Heart right ventricle (tissue), 16 donors: ENCODE results near the gene CAST. TPM values are rescaled to one million over a fixed set of nuclear protein-coding genes. Genes with fewer than 3 reads are reported as not detected.

Source experiments
- ATAC-seq, 8 donors: fragments of 200-7000 bp; cut with Tn5 transposase; one replicate each; pipeline ENCODE4 v1.9.1; 2020; ENCODE audit warnings: mild to moderate bottlenecking in 8 of 8, moderate library complexity in 8 of 8, moderate number of reproducible peaks in 1 of 8
- DNase-seq, 2 donors: peaks; one replicate each; pipeline ENCODE4 v3.0.0-alpha.2; 2020
- H3K27ac ChIP-seq, 10 donors: fragments of 200-600 bp; sonication (generic) in 2 of 10; one replicate each; pipeline versions ENCODE4 v1.5.0 to v1.8.0; 2020 to 2022; ENCODE audit warnings: mild to moderate bottlenecking in 3 of 10
- H3K27me3 ChIP-seq, 7 donors: fragments of 200-600 bp; one replicate each; pipeline ENCODE4 v1.8.0; 2021 to 2022; ENCODE audit warnings: mild to moderate bottlenecking in 2 of 7
- H3K36me3 ChIP-seq, 9 donors: fragments of 200-600 bp; sonication (generic) in 1 of 9; one replicate each; pipeline versions ENCODE4 v1.5.0 to v1.8.0; 2020 to 2022; ENCODE audit warnings: mild to moderate bottlenecking in 2 of 9
- H3K4me1 ChIP-seq, 9 donors: fragments of 200-600 bp; sonication (generic) in 1 of 9; one replicate each; pipeline versions ENCODE4 v1.5.0 to v1.8.0; 2020 to 2022; ENCODE audit warnings: mild to moderate bottlenecking in 4 of 9
- H3K4me3 ChIP-seq, 10 donors: fragments of 200-600 bp; sonication (generic) in 2 of 10; one replicate each; pipeline versions ENCODE4 v1.5.0 to v1.8.0; 2020 to 2022; ENCODE audit warnings: mild to moderate bottlenecking in 7 of 10, moderate library complexity in 2 of 10
- H3K9me3 ChIP-seq, 11 donors: fragments of 200-600 bp in 10 of 11; sonication (generic) in 2 of 11; one replicate each; pipeline versions ENCODE4 v1.5.0 to v1.8.0; 2013 to 2022; ENCODE audit warnings: mild to moderate bottlenecking in 2 of 11, control low read depth in 1 of 11, moderate library complexity in 1 of 11
- CTCF ChIP-seq, 9 donors: fragments of 200-600 bp; sonication (generic) in 2 of 9; IDR thresholded peaks; one replicate each; pipeline versions ENCODE4 v1.5.0 to v1.8.0; 2021 to 2022; ENCODE audit warnings: antibody characterized with exemption in 9 of 9, mild to moderate bottlenecking in 5 of 9, moderate library complexity in 1 of 9
- WGBS, 2 donors: extraction: QIAGEN DNeasy Blood & Tissue Kit; methylation state at CpG; one replicate each; pipeline ENCODE4 v1.1.7; 2013; ENCODE audit warnings: inconsistent platforms in 1 of 2; 5-methylcytosine and 5-hydroxymethylcytosine counted together
- intact Hi-C, 10 donors: fragments of 100-400 bp; cut with DNase I; formaldehyde crosslinking; loops; one replicate each; pipeline versions ENCODE4 v1.11.1 to v1.14.2; 2022
- polyA plus RNA-seq, 2 donors: library from polyadenylated mRNA; stranded (reverse); fragments of 200-250 nt; gene quantifications; one replicate each; pipeline ENCODE4 v1.2.3, GENCODE V29; 2013
- total RNA-seq, 10 donors: library from RNA; stranded (reverse); fragmentation: NEBNext Ultra II Directional in 3 of 10; extraction: Animal tissue kit (Norgen Biotek cat#: 25700) in 3 of 10; gene quantifications; one replicate each; pipeline versions ENCODE4 v1.2.1 to v1.2.4, GENCODE V29; 2021 to 2023
- donor health status: Arrhythmogenic right ventricular cardiomyopathy.
- donor health status: ischemic (EF 13 %, LVEDD 7.1; RV severe dilation, severe dysfunction).
- donor health status: healthy with polysubstance abuse.
- donor health status: DM: no; HTN: yes; CAD: no.
- donor health status: DM: no; HTN: no; CAD: no.
- donor health status: ischemic (EF 25% LVEDD 6.9; RV normal size, moderate dysfunction).
- donor health status: ischemic (EF 25% LVEDD 5.7; RV mildly dilated, moderate dysfunction).
- donor health status: healthy.
- donor health status: DM: yes; HTN: yes; CAD: no.
- donor health status: Ischemic cardiomyopathy.
- donor health status: ischemic (EF 35%, LVEDD 5.7; RV mildly dilated, moderate dysfunction).
- donor health status: nonischemic (EF 11% LVEDD 7.7; RV severe dilation, severe dysfunction).
- donor health status: DM: yes; HTN: yes; CAD: no.
- donor health status: PGD.
- donor health status: ischemic (EF 29% LVEDD 5.4; RV normal size, mild dysfunction).
- donor health status: nonischemic (EF 23%, LVEDD 6.1; RV moderate dilation, normal function).

CAST gene
- total and polyA plus RNA-seq, 12 donors = 174 to 783 (median 488) TPM

GRCh38 chr5:96783326-96783725, 121.2 kb downstream of the CAST start:
- Histone ChIP-seq H3K4me3 (no peak overlapping the region), H3K36me3 (peaks cover 0 to 100% (median 45%) of the 10 kb centered on the region in 9 donors), H3K9me3 (peaks cover 0 to 12% (median 0%) of the 10 kb centered on the region in 11 donors), H3K4me1 (peaks cover 0 to 28% (median 23%) of the 10 kb centered on the region in 9 donors), H3K27me3 (no peaks in the 10 kb centered on the region), H3K27ac (no peak overlapping the region)
- intact Hi-C loops = no loop called here
- ATAC-seq (no peak), DNase-seq (no peak)
- WGBS, 2 donors = 79 to 87% methylated on average over 2 of the region's 2 CpGs
- TF ChIP-seq CTCF (IDR thresholded peaks at IDR 0.05) = no peak

GRCh38 chr5:96785326-96786109, 123.3 kb downstream of the CAST start:
- no peak for TF ChIP-seq CTCF (IDR thresholded peaks at IDR 0.05)
- Histone ChIP-seq H3K4me3 (no peak overlapping the region), H3K27ac (no peak overlapping the region), H3K27me3 (no peaks in the 10 kb centered on the region), H3K4me1 (peaks cover 0 to 23% (median 14%) of the 10 kb centered on the region in 9 donors), H3K9me3 (peaks cover 0 to 12% (median 0%) of the 10 kb centered on the region in 11 donors), H3K36me3 (peaks cover 0 to 100% (median 39%) of the 10 kb centered on the region in 9 donors)
- 89 to 90% methylated on average over 14 of the region's 14 CpGs for whole genome bisulfite sequencing, 2 donors
- ATAC-seq (no peak), DNase-seq (no peak)
- intact Hi-C loops = no loop called here

GRCh38 chr5:96788112-96788749, 126.1 kb downstream of the CAST start:
- H3K4me3 ChIP-seq = no peak overlapping the region
- DNase-seq = no peak
- H3K9me3 ChIP-seq = peaks cover 0 to 11% (median 0%) of the 10 kb centered on the region in 11 donors
- H3K27ac ChIP-seq = no peak overlapping the region
- ATAC-seq = peak in 5 of 8 donors; percentile 12 to 68 (median 38)
- peaks cover 0 to 100% (median 33%) of the 10 kb centered on the region in 9 donors for H3K36me3 ChIP-seq
- peaks cover 0 to 14% (median 0%) of the 10 kb centered on the region in 9 donors for H3K4me1 ChIP-seq
- intact Hi-C loops = no loop called here
- H3K27me3 ChIP-seq = no peaks in the 10 kb centered on the region
- WGBS, 2 donors = 82 to 86% methylated on average over 5 of the region's 5 CpGs
- TF ChIP-seq CTCF (IDR thresholded peaks at IDR 0.05) = no peak

GRCh38 chr5:96789794-96790330, 127.7 kb downstream of the CAST start:
- Histone ChIP-seq H3K36me3 (peaks cover 0 to 100% (median 26%) of the 10 kb centered on the region in 9 donors), H3K9me3 (no peaks in the 10 kb centered on the region), H3K4me3 (no peak overlapping the region), H3K27ac (no peak overlapping the region), H3K27me3 (no peaks in the 10 kb centered on the region), H3K4me1 (peaks cover 0 to 14% (median 0%) of the 10 kb centered on the region in 9 donors)
- TF ChIP-seq CTCF (IDR thresholded peaks at IDR 0.05) = no peak
- ATAC-seq (no peak), DNase-seq (no peak)
- intact Hi-C loops = no loop called here
